ENCODE results near the gene YIPF1.
"Not testable (repeated sequence)": the region's sequence is repeated elsewhere in the genome, so short reads cannot be mapped to it uniquely, and the experiment has no call there.

YIPF1 gene

GRCh38 chr1:53895421-53895820 lies 5.8 kb upstream of the YIPF1 start:
- no peak for DNase-seq

GRCh38 chr1:53894644-53895043 lies 5.0 kb upstream of the YIPF1 start:
- no peak for DNase-seq

- DNase-seq = no peak
Observed at GRCh38 chr1:53893999-53894636, 4.5 kb upstream of the YIPF1 start, which contains the start of gene DIO1. Gene DIO1, plus strand, starts transcription at chr1:53894187. Its CDS starts 24 bp downstream, at chr1:53894211.

GRCh38 chr1:53892911-53893310 lies 3.3 kb upstream of the YIPF1 start:
- peak in 28 of 56 donors; percentile 2 to 63 (median 28) for DNase-seq

- no peak for DNase-seq
Observed at GRCh38 chr1:53891678-53892077, 2.1 kb upstream of the YIPF1 start.

- no peak for DNase-seq
Observed at GRCh38 chr1:53891018-53891417, 1.4 kb upstream of the YIPF1 start.

- no peak for DNase-seq
Observed at GRCh38 chr1:53890522-53890941, 935 bp upstream of the YIPF1 start.

- no peak for DNase-seq
Observed at GRCh38 chr1:53888681-53889080, 916 bp downstream of the YIPF1 start.

GRCh38 chr1:53883600-53883999 lies 6.0 kb downstream of the YIPF1 start:
- DNase-seq = not testable (repeated sequence)

GRCh38 chr1:53881853-53882252 lies 7.7 kb downstream of the YIPF1 start:
- not testable (repeated sequence) for DNase-seq

- no peak for DNase-seq
Observed at GRCh38 chr1:53878492-53879105, 11.0 kb downstream of the YIPF1 start.

GRCh38 chr1:53875150-53875549 lies 14.4 kb downstream of the YIPF1 start:
- DNase-seq = not testable (repeated sequence)

GRCh38 chr1:53871773-53872484 lies 17.7 kb downstream of the YIPF1 start:
- DNase-seq = no peak

- peak in 1 of 56 donors; percentile 8 for DNase-seq
Observed at GRCh38 chr1:53871221-53871620, 18.4 kb downstream of the YIPF1 start.

GRCh38 chr1:53869454-53870117 lies 20.0 kb downstream of the YIPF1 start:
- peak in 8 of 56 donors; percentile 2 to 40 (median 8) for DNase-seq

- DNase-seq = no peak
Observed at GRCh38 chr1:53868565-53868964, 21.0 kb downstream of the YIPF1 start.

GRCh38 chr1:53862507-53862906 lies 27.1 kb downstream of the YIPF1 start:
- no peak for DNase-seq

- peak in 23 of 56 donors; percentile 0 to 40 (median 7) for DNase-seq
Observed at GRCh38 chr1:53860967-53861411, 28.6 kb downstream of the YIPF1 start.

GRCh38 chr1:53851571-53852285 lies 37.9 kb downstream of the YIPF1 start:
- no peak for DNase-seq

- DNase-seq = no peak
Observed at GRCh38 chr1:53850082-53850673, 39.4 kb downstream of the YIPF1 start.

GRCh38 chr1:53847980-53848379 lies 41.6 kb downstream of the YIPF1 start:
- no peak for DNase-seq

Data from nucleus accumbens (tissue), 56 donors.